SW480 (cell line): ENCODE results near the gene MUC22.
A peak's percentile ranks its signal among the peaks of the same experiment; 100 is the strongest.
"Not testable (repeated sequence)": the region's sequence is repeated elsewhere in the genome, so short reads cannot be mapped to it uniquely, and the experiment has no call there.

Experiments used
- DNase-seq: peaks from one replicate; pipeline ENCODE4 v3.0.0-alpha.2; 2016; ENCODE audit warnings: low spot score

The MUC22 gene

GRCh38 chr6:31038559-31038958 is 28.3 kb downstream of the MUC22 start:
- DNase-seq: no peak

GRCh38 chr6:31040801-31041200 is 30.5 kb downstream of the MUC22 start:
- DNase-seq: no peak

GRCh38 chr6:31041372-31041974 is 31.2 kb downstream of the MUC22 start:
- DNase-seq: no peak

- no peak for DNase-seq
Measured at GRCh38 chr6:31042806-31043205, 32.5 kb downstream of the MUC22 start.

- DNase-seq: no peak
Measured at GRCh38 chr6:31048099-31048498, 37.8 kb downstream of the MUC22 start.

- DNase-seq: no peak
Measured at GRCh38 chr6:31049518-31049917, 39.2 kb downstream of the MUC22 start.

- not testable (repeated sequence) for DNase-seq
Measured at GRCh38 chr6:31053187-31053586, 42.9 kb downstream of the MUC22 start.

DNA sequence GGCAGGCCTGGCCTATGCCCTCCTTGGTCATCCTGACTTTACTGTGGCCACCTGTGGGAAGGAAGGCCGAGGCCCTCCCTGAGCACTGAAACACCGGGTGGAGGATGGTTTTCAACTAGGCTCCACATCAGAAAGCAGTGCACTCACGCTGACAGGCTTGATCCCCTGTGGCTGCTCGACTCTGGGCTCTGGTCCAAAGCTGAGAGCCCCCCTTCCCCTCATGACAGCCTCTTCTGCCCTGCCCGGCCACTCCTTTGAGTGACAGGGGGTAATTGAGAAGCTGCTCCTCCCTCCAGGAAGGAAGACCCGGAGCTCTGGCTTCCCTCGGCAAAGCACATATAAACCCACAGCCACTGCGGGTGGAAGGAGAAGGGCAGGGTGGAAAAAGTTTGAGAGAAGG is 43.6 kb downstream of the MUC22 start:
- DNase-seq: no peak

- no peak for DNase-seq
Measured at GRCh38 chr6:31055441-31055840, 45.2 kb downstream of the MUC22 start.

GRCh38 chr6:31057426-31058003 is 47.2 kb downstream of the MUC22 start:
- DNase-seq: no peak

GRCh38 chr6:31058128-31058894 is 48.0 kb downstream of the MUC22 start:
- peak; percentile 77 for DNase-seq

GRCh38 chr6:31060145-31060544 is 49.9 kb downstream of the MUC22 start:
- no peak for DNase-seq

DNA sequence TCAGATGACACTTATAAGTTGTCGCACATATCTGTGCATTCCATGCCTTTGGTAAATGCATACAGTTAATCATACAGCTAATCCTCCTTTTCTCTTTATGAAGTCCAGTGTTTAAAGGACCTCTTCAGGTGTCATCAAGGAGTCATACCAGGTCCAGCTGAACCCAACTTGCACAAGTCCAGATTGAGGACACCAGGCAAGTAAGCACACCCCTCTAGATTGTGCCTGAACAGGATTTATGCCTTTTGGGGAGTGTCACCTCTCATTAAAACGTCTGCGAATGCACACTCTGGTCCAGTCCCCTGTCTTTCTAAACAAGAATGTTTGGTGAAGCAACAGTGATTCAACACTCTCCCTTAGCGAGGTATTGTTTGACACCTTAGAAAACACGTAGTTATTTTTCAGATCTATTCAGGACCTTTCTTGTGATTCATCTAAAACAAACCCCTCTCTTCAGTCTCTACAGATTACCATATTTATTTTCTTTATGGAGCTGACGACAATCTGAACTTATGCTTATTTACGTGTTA is 53.7 kb downstream of the MUC22 start:
- DNase-seq: no peak

- peak; percentile 45 for DNase-seq
Measured at GRCh38 chr6:31065556-31065955, 55.3 kb downstream of the MUC22 start.

DNA sequence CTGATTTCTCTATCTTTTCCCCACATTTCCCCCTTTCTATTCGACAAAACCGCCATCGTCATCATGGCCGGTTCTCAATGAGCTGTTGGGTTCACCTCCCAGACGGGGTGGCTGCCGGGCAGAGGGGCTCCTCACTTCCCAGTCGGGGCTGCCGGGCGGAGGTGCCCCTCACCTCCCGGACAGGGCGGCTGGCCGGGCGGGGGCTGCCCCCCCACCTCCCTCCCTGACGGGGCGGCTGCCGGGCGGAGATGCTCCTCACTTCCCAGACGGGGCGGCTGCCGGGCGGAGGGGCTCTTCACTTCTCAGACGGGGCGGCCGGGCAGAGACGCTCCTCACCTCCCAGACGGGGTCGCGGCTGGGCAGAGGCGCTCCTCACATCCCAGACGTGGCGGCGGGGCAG is 56.8 kb downstream of the MUC22 start:
- not testable (repeated sequence) for DNase-seq

DNA sequence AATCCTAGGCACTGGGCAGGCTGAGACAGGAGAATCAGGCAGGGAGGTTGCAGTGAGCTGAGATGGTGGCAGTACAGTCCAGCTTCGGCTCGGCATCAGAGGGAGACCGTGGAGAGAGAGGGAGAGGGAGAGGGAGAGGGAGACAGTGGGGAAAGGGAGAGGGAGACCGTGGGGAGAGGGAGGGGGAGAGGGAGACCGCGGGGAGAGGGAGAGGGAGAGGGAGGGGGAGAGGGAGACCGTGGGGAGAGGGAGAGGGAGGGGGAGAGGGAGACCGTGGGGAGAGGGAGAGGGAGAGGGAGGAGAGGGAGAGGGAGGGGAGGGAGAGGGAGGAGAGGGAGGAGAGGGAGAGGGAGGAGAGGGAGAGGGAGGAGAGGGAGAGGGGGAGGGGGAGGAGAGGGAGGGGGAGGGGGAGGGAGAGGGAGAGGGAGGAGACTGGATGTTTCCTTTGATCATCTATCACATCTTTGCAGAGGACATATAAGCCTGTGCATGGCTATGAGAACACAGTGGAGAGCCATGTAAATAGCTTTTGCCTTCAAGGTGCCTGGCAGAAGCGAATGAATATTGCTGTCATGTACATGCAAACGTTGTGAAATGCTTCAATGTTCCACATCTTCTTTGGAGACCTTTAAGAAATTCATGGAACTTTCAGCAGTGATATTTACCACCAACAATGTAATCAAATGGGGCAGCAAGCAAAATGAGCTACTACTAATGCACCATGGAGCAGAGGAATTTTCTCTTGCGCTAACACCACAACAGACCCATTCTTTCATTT is 57.8 kb downstream of the MUC22 start:
- DNase-seq: not testable (repeated sequence)

DNA sequence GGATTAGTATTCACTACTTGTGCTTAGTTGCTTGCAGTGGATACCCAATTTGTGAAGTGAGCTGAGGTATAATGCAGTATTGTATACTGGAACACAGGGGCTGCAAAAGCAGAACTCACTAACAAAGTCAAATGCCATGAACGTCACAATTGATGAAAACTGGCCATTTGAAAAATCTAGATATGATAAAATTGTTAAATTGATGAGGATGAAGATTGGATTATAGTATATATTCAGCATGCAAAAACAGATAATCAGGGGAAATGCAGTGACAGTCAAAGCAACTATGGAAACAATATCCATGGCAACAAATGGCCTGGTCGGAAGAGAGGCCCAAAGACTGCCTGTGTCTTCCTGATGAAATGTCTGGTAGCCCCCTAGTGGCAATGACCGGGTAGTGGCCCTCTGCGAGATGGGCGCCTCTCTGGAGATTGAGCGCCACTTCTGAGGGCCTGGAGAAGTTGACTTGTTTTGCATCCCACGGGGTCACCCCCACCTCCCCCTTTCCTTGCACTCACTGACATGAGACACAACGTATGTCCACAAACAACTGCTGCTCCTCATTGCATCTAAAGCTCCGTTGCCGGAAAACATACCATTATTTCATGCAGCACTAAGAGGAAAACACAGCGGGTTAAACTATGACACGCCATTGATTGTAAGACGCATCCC is 58.5 kb downstream of the MUC22 start:
- DNase-seq: peak; percentile 74

DNA sequence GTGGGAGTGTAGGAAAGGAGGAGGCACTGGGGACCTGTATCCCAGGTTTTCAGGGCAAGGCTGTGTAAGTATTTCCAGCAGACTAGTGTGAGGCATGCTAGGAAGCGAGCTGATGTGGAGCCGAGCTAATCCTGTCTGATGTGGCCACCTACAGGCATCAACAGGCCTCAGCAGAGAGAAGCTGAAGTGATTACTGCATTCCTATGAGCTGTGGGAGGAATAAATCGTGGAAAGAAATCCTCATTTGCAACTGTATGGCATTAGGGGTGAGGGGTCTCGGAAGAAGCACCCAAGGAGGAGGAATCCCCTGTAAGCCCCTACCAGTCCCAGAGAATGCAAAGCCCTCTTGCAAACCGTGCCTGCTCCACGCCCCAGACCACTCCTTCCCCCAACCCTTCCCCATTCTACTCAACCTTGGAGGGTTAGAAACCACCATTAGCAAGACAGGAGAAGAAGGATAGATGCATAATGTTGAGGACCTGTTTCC is 60.5 kb downstream of the MUC22 start:
- DNase-seq: peak; percentile 73

GRCh38 chr6:31074401-31074800 is 64.1 kb downstream of the MUC22 start:
- no peak for DNase-seq

- DNase-seq: no peak
Measured at GRCh38 chr6:31075528-31075927, 65.3 kb downstream of the MUC22 start.

DNA sequence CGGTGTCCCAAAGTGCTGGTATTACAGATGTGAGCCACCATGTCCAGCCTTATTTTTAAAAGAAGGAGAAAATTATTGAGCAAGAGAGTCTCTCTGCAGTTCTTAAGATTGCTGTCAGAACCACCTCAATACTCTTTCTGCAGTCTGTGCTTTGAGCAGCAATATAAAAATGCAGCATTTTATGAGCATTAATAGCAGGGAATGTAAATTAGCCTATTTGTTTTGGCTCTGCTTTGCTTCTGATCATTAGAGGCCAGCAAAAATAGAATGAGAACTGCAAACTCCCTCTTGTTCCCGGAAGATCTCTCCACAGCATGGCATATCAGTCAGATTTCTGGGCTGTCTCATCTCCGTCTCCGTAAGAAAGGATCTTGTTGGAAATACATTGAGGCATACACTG is 66.3 kb downstream of the MUC22 start:
- DNase-seq: no peak
